Adrenal gland (tissue), 5 donors: ENCODE measurements around the gene BBS9.

ENCODE experiments used
- POLR2A ChIP-seq, 2 donors: fragments of 450-650 bp; IDR thresholded peaks; one replicate each; pipeline ENCODE4 v1.6.1; 2017; ENCODE audit warnings: antibody characterized with exemption in 2 of 2, mild to moderate bottlenecking in 2 of 2, moderate library complexity in 1 of 2
- TF ChIP-seq, protein P1 (sequence below), 6 experiments: fragments of 450-650 bp in 4 of 6; fragments of 200-600 bp in 2 of 6; sonication (generic) in 1 of 6; IDR thresholded peaks; 1 replicate in 5 of 6; 2 replicates in 1 of 6; pipeline versions ENCODE4 v1.5.1 to v1.8.0; 2016 to 2021; ENCODE audit warnings: antibody characterized with exemption in 6 of 6, mild to moderate bottlenecking in 2 of 6, moderate library complexity in 1 of 6
- donor health status: DM: no; HTN: no; CAD: no.

DNA sequence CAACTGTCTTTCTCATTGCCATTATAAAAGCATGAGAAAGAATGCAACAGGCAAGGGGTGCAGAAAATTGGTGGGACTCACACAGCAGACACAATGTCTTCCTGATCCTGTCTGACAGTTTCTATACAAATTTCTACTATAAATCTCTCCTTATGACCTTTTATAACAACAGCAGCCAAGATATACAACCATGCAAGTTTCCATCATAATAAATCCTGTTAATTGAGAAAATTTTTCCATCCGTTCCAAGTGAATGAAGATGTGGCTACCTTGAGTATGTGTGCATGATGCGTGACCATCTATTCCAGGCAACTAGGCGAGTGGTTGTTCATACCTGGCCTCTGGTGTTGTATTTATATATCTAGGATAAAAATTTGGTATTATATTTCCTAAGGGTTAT is 216.7 kb downstream of the BBS9 start:
- TF ChIP-seq, protein P1, sequence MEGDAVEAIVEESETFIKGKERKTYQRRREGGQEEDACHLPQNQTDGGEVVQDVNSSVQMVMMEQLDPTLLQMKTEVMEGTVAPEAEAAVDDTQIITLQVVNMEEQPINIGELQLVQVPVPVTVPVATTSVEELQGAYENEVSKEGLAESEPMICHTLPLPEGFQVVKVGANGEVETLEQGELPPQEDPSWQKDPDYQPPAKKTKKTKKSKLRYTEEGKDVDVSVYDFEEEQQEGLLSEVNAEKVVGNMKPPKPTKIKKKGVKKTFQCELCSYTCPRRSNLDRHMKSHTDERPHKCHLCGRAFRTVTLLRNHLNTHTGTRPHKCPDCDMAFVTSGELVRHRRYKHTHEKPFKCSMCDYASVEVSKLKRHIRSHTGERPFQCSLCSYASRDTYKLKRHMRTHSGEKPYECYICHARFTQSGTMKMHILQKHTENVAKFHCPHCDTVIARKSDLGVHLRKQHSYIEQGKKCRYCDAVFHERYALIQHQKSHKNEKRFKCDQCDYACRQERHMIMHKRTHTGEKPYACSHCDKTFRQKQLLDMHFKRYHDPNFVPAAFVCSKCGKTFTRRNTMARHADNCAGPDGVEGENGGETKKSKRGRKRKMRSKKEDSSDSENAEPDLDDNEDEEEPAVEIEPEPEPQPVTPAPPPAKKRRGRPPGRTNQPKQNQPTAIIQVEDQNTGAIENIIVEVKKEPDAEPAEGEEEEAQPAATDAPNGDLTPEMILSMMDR (IDR thresholded peaks at IDR 0.05) = no peak
- TF ChIP-seq POLR2A (IDR thresholded peaks at IDR 0.05) = no peak
